Retinal pigment epithelial cell (primary cell): Measurements from ENCODE around the gene IRF8.

Experiments
- DNase-seq: peaks from one replicate; pipeline ENCODE4 v3.0.0-alpha.2; 2010; ENCODE audit warnings: low read depth
- H3K4me3 ChIP-seq: 2 replicates; pipeline ENCODE4 v1.5.1; 2011; ENCODE audit warnings: mild to moderate bottlenecking, low read length, control low read depth, moderate library complexity
- CTCF ChIP-seq: conservative IDR thresholded peaks from 2 replicates; pipeline ENCODE4 v1.5.1; 2011; ENCODE audit warnings: low read depth, low read length, control low read depth, inconsistent platforms

The IRF8 gene

GRCh38 chr16:85914423-85914794, 15.4 kb downstream of the IRF8 start:
- no peak overlapping the region for H3K4me3 ChIP-seq
- DNase-seq, result no peak
- no peak for TF ChIP-seq CTCF

- no peak for TF ChIP-seq CTCF
- no peak overlapping the region for H3K4me3 ChIP-seq
- DNase-seq, result no peak
These were observed 16.3 kb downstream of the IRF8 start for GRCh38 chr16:85915125-85915845.

GRCh38 chr16:85916141-85916890, 17.4 kb downstream of the IRF8 start:
- TF ChIP-seq CTCF, result no peak
- H3K4me3 ChIP-seq, result no peak overlapping the region
- no peak for DNase-seq

GRCh38 chr16:85917012-85917411, 18.1 kb downstream of the IRF8 start:
- TF ChIP-seq CTCF, result peak; percentile 2

GRCh38 chr16:85917959-85918358, 19.0 kb downstream of the IRF8 start:
- H3K4me3 ChIP-seq, result no peak overlapping the region
- no peak for DNase-seq
- no peak for TF ChIP-seq CTCF

More at GRCh38 chr16:85917012-85917411, 18.1 kb downstream of the IRF8 start:
- no peak overlapping the region for H3K4me3 ChIP-seq
- no peak for DNase-seq

- TF ChIP-seq CTCF, result no peak
These were observed 19.5 kb downstream of the IRF8 start for GRCh38 chr16:85918436-85918835.

More at GRCh38 chr16:85918436-85918835, 19.5 kb downstream of the IRF8 start:
- DNase-seq, result no peak
- H3K4me3 ChIP-seq, result no peak overlapping the region
